ENCODE results near the gene NDUFS2.

The NDUFS2 gene

DNA sequence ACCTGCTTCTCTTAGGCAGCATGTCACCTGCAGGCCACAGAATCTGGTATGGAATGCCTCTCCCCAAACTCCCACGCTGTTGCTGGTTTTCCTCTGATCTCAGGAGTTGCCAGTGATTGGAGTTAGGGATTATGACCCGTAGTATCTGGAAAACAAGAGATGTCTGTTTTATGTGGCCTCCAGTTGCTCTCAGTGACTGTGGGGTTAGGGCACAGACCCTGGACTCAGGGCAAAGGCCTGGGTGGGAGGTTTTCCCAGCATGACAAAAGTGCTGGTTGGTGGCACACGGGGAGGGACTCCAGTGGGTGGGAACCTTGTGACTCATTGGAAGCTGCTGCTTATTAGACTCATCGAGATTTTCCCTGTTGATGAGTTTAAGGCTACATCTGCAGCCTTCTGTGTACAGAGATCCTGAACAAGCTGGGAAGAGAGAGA, 35.9 kb downstream of the NDUFS2 start, which contains the start of gene NR1I3:
TSS of gene NR1I3 (minus strand) at position 165 of the 435 bp plus-strand sequence. CDS start 1,638 bp downstream, outside the sequence.
- H2AFZ ChIP-seq (ENCODE audit: low read depth, low read length) = no peak within 1 kb of the TSS

DNA sequence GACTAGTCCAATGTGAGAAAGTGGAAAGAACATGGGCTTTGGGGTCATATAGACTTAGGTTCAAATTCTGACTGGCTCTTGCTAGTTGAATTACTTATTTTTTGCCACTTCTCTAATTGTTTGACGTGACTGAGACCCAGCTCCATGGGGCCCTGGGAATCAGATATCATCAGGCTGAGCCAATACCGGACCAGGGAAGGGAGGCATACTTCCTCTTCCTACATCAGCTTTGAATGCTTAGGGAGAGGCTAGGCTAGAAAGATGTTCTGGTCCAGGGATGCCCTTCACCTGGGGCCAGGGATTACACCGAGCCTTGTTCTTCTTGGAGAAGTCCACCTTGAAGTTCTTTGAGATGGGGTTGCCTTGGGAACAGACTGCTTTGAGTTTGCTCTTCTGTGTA, 39.5 kb downstream of the NDUFS2 start:
- H3K23ac ChIP-seq (ENCODE audit: low read length in 2 of 2) = no peak overlapping the region
- no peaks in the 10 kb centered on the region for H3K36me3 ChIP-seq (ENCODE audit: control insufficient read depth in 1 of 2, insufficient read depth in 2 of 2, low read depth in 1 of 2, low read length in 2 of 2)
- DNase-seq = no peak
- no peak overlapping the region for H3K4me2 ChIP-seq (ENCODE audit: low read length, poor library complexity, severe bottlenecking)
- no peak overlapping the region for H3K4me3 ChIP-seq (ENCODE audit: insufficient read depth in 1 of 2, low read depth in 1 of 2, low read length in 2 of 2)
- H3K27ac ChIP-seq (ENCODE audit: low read length, poor library complexity, severe bottlenecking) = no peak overlapping the region
- H4K8ac ChIP-seq (ENCODE audit: low read length) = no peak overlapping the region
- no peak overlapping the region for H2BK15ac ChIP-seq (ENCODE audit: low read depth, poor library complexity, severe bottlenecking)
- H2BK120ac ChIP-seq (ENCODE audit: low read depth, low read length) = no peak overlapping the region
- WGBS = 71% methylated on average over 3 of the region's 3 CpGs
- H3K4me1 ChIP-seq (ENCODE audit: control insufficient read depth, insufficient read depth, low read depth, low read length) = no peaks in the 10 kb centered on the region
- H3K14ac ChIP-seq (ENCODE audit: low read length in 2 of 2) = no peak overlapping the region
- no peak overlapping the region for H2BK12ac ChIP-seq (ENCODE audit: low read length in 2 of 2)
- no peaks in the 10 kb centered on the region for H3K9me3 ChIP-seq (ENCODE audit: control insufficient read depth, low read length)
- H2AFZ ChIP-seq (ENCODE audit: low read depth, low read length) = no peak overlapping the region
- no peak overlapping the region for H2BK5ac ChIP-seq (ENCODE audit: low read depth, low read length, poor library complexity, severe bottlenecking)
- no peak overlapping the region for H3K4ac ChIP-seq (ENCODE audit: low read depth in 1 of 2, low read length in 2 of 2)
- no peaks in the 10 kb centered on the region for H3K79me1 ChIP-seq (replicated peaks; ENCODE audit: low read length, poor library complexity, severe bottlenecking)
- H2AK5ac ChIP-seq (ENCODE audit: low read length, severe bottlenecking) = no peak overlapping the region
- H4K91ac ChIP-seq (ENCODE audit: low read length) = no peak overlapping the region
- H3K18ac ChIP-seq (ENCODE audit: low read depth in 1 of 2, low read length in 2 of 2) = no peak overlapping the region
- peaks cover 0 to 9% of the 10 kb centered on the region in 2 experiments for H3K27me3 ChIP-seq (ENCODE audit: control insufficient read depth in 1 of 2, insufficient read depth in 1 of 2, low read length in 2 of 2)
- H3K9ac ChIP-seq (ENCODE audit: low read length) = no peak overlapping the region

More for the DNA sequence above, 35.9 kb downstream of the NDUFS2 start, which contains the start of gene NR1I3:
- Histone ChIP-seq H3K27me3 (ENCODE audit: control insufficient read depth in 1 of 2, insufficient read depth in 1 of 2, low read length in 2 of 2) (peaks cover 5 to 16% of the 10 kb centered on the region in 2 experiments), H3K23ac (ENCODE audit: low read length in 2 of 2) (no peak within 1 kb of the TSS), H2AK5ac (ENCODE audit: low read length, severe bottlenecking) (no peak within 1 kb of the TSS), H3K4ac (ENCODE audit: low read depth in 1 of 2, low read length in 2 of 2) (no peak within 1 kb of the TSS), H3K9ac (ENCODE audit: low read length) (no peak within 1 kb of the TSS), H3K27ac (ENCODE audit: low read length, poor library complexity, severe bottlenecking) (no peak within 1 kb of the TSS), H2BK15ac (ENCODE audit: low read depth, poor library complexity, severe bottlenecking) (no peak within 1 kb of the TSS), H3K14ac (ENCODE audit: low read length in 2 of 2) (no peak within 1 kb of the TSS), H3K36me3 (ENCODE audit: control insufficient read depth in 1 of 2, insufficient read depth in 2 of 2, low read depth in 1 of 2, low read length in 2 of 2) (no peaks in the 10 kb centered on the region), H3K18ac (ENCODE audit: low read depth in 1 of 2, low read length in 2 of 2) (no peak within 1 kb of the TSS), H3K4me2 (ENCODE audit: low read length, poor library complexity, severe bottlenecking) (no peak within 1 kb of the TSS), H3K79me1 (replicated peaks; ENCODE audit: low read length, poor library complexity, severe bottlenecking) (no peaks in the 10 kb centered on the region), H2BK120ac (ENCODE audit: low read depth, low read length) (no peak within 1 kb of the TSS), H2BK5ac (ENCODE audit: low read depth, low read length, poor library complexity, severe bottlenecking) (no peak within 1 kb of the TSS), H3K4me3 (ENCODE audit: insufficient read depth in 1 of 2, low read depth in 1 of 2, low read length in 2 of 2) (no peak within 1 kb of the TSS), H3K4me1 (ENCODE audit: control insufficient read depth, insufficient read depth, low read depth, low read length) (no peaks in the 10 kb centered on the region), H3K9me3 (ENCODE audit: control insufficient read depth, low read length) (no peaks in the 10 kb centered on the region), H2BK12ac (ENCODE audit: low read length in 2 of 2) (no peak within 1 kb of the TSS), H4K8ac (ENCODE audit: low read length) (no peak within 1 kb of the TSS), H4K91ac (ENCODE audit: low read length) (no peak within 1 kb of the TSS)
- DNase-seq = no peak
- 64% methylated on average over 4 of the region's 4 CpGs for WGBS

DNA sequence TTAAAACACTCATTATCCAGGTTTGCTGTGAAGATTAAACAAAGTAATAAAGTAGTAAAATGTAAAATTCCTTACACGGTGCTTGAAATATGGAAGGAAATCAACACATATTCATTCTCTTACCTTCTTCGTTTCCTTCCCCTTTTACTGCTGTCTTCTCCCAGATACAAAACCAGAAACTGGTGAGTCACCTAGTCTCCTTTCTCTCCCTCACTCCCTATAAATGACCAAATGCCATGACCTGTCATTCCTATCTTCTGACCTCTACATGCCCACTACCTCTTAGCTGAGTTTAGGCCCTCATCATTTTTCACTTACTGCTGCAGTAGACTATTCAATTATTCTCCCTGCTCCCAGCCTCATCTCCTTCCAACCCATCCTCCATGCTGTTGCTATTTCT, 40.1 kb downstream of the NDUFS2 start:
- H3K79me1 ChIP-seq (replicated peaks; ENCODE audit: low read length, poor library complexity, severe bottlenecking) = no peaks in the 10 kb centered on the region
- H3K4me3 ChIP-seq (ENCODE audit: insufficient read depth in 1 of 2, low read depth in 1 of 2, low read length in 2 of 2) = no peak overlapping the region
- no peak overlapping the region for H3K9ac ChIP-seq (ENCODE audit: low read length)
- H2BK15ac ChIP-seq (ENCODE audit: low read depth, poor library complexity, severe bottlenecking) = no peak overlapping the region
- H2BK120ac ChIP-seq (ENCODE audit: low read depth, low read length) = no peak overlapping the region
- H3K4me2 ChIP-seq (ENCODE audit: low read length, poor library complexity, severe bottlenecking) = no peak overlapping the region
- DNase-seq = no peak
- no peak overlapping the region for H4K8ac ChIP-seq (ENCODE audit: low read length)
- H3K27me3 ChIP-seq (ENCODE audit: control insufficient read depth in 1 of 2, insufficient read depth in 1 of 2, low read length in 2 of 2) = peaks cover 0 to 9% of the 10 kb centered on the region in 2 experiments
- H2BK12ac ChIP-seq (ENCODE audit: low read length in 2 of 2) = no peak overlapping the region
- H3K23ac ChIP-seq (ENCODE audit: low read length in 2 of 2) = no peak overlapping the region
- no peak overlapping the region for H3K14ac ChIP-seq (ENCODE audit: low read length in 2 of 2)
- 65% methylated on average over 2 of the region's 2 CpGs for WGBS
- H2AFZ ChIP-seq (ENCODE audit: low read depth, low read length) = no peak overlapping the region
- no peak overlapping the region for H3K27ac ChIP-seq (ENCODE audit: low read length, poor library complexity, severe bottlenecking)
- H3K18ac ChIP-seq (ENCODE audit: low read depth in 1 of 2, low read length in 2 of 2) = no peak overlapping the region
- no peak overlapping the region for H3K4ac ChIP-seq (ENCODE audit: low read depth in 1 of 2, low read length in 2 of 2)
- H3K9me3 ChIP-seq (ENCODE audit: control insufficient read depth, low read length) = no peaks in the 10 kb centered on the region
- no peaks in the 10 kb centered on the region for H3K36me3 ChIP-seq (ENCODE audit: control insufficient read depth in 1 of 2, insufficient read depth in 2 of 2, low read depth in 1 of 2, low read length in 2 of 2)
- no peak overlapping the region for H2AK5ac ChIP-seq (ENCODE audit: low read length, severe bottlenecking)
- H3K4me1 ChIP-seq (ENCODE audit: control insufficient read depth, insufficient read depth, low read depth, low read length) = no peaks in the 10 kb centered on the region
- no peak overlapping the region for H4K91ac ChIP-seq (ENCODE audit: low read length)
- no peak overlapping the region for H2BK5ac ChIP-seq (ENCODE audit: low read depth, low read length, poor library complexity, severe bottlenecking)

DNA sequence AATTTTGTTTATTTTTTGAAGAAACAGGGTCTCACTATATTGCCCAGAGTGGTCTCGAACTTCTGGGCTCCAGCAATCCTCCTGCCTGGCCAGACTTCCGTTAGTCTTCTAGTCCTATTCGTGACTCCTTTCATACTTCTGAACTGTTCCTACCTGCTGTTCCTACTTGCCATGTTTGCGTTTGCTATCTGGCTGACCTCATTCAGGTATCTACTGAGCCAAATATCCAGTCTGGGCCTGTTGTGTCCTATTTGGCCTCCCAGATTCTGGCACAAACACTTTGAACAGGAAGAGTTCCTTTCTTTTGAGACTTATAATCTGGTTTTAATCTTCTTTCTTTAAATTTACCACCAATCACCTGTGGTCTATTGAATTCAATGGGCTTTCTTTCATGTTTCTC, 42.7 kb downstream of the NDUFS2 start:
- H3K9me3 ChIP-seq (ENCODE audit: control insufficient read depth, low read length) = no peaks in the 10 kb centered on the region
- H4K8ac ChIP-seq (ENCODE audit: low read length) = no peak overlapping the region
- no peak overlapping the region for H4K91ac ChIP-seq (ENCODE audit: low read length)
- 87% methylated on average over 4 of the region's 4 CpGs for WGBS
- no peak overlapping the region for H3K9ac ChIP-seq (ENCODE audit: low read length)
- H3K79me1 ChIP-seq (replicated peaks; ENCODE audit: low read length, poor library complexity, severe bottlenecking) = no peaks in the 10 kb centered on the region
- no peaks in the 10 kb centered on the region for H3K36me3 ChIP-seq (ENCODE audit: control insufficient read depth in 1 of 2, insufficient read depth in 2 of 2, low read depth in 1 of 2, low read length in 2 of 2)
- no peak overlapping the region for H2BK5ac ChIP-seq (ENCODE audit: low read depth, low read length, poor library complexity, severe bottlenecking)
- H3K27ac ChIP-seq (ENCODE audit: low read length, poor library complexity, severe bottlenecking) = no peak overlapping the region
- H2BK15ac ChIP-seq (ENCODE audit: low read depth, poor library complexity, severe bottlenecking) = no peak overlapping the region
- H3K4me2 ChIP-seq (ENCODE audit: low read length, poor library complexity, severe bottlenecking) = no peak overlapping the region
- H3K4me1 ChIP-seq (ENCODE audit: control insufficient read depth, insufficient read depth, low read depth, low read length) = no peaks in the 10 kb centered on the region
- H2AK5ac ChIP-seq (ENCODE audit: low read length, severe bottlenecking) = no peak overlapping the region
- no peak overlapping the region for H2BK12ac ChIP-seq (ENCODE audit: low read length in 2 of 2)
- DNase-seq = no peak
- no peak overlapping the region for H2BK120ac ChIP-seq (ENCODE audit: low read depth, low read length)
- H2AFZ ChIP-seq (ENCODE audit: low read depth, low read length) = no peak overlapping the region
- H3K14ac ChIP-seq (ENCODE audit: low read length in 2 of 2) = no peak overlapping the region
- no peak overlapping the region for H3K4ac ChIP-seq (ENCODE audit: low read depth in 1 of 2, low read length in 2 of 2)
- peaks cover 0 to 9% of the 10 kb centered on the region in 2 experiments for H3K27me3 ChIP-seq (ENCODE audit: control insufficient read depth in 1 of 2, insufficient read depth in 1 of 2, low read length in 2 of 2)
- H3K18ac ChIP-seq (ENCODE audit: low read depth in 1 of 2, low read length in 2 of 2) = no peak overlapping the region
- no peak overlapping the region for H3K4me3 ChIP-seq (ENCODE audit: insufficient read depth in 1 of 2, low read depth in 1 of 2, low read length in 2 of 2)
- H3K23ac ChIP-seq (ENCODE audit: low read length in 2 of 2) = no peak overlapping the region
